HT-29 (cell line): ENCODE results near the gene NAXD. TPM values are rescaled to one million over a fixed set of nuclear protein-coding genes. Genes with fewer than 3 reads are reported as not detected.
"Not testable (repeated sequence)": the region's sequence is repeated elsewhere in the genome, so short reads cannot be mapped to it uniquely, and the experiment has no call there.

Experiments
- DNase-seq: peaks from one replicate; pipeline ENCODE4 v3.0.0-alpha.2; 2015; ENCODE audit warnings: low spot score
- total RNA-seq: library from RNA; depleted of rRNA; stranded (reverse); fragments of >200 nt; shearing (Covaris generic); gene quantifications from 2 replicates; pipeline ENCODE4 v1.2.3, GENCODE V29; 2014

NAXD gene
- total RNA-seq, 1 experiment from 2014 or later: 44.5 TPM

- no peak for DNase-seq
Measured at GRCh38 chr13:110663491-110663890, 48.1 kb downstream of the NAXD start.

GRCh38 chr13:110664041-110664440 lies 48.7 kb downstream of the NAXD start:
- DNase-seq: no peak

GRCh38 chr13:110664673-110665072 lies 49.3 kb downstream of the NAXD start:
- no peak for DNase-seq

GRCh38 chr13:110665491-110666254 lies 50.3 kb downstream of the NAXD start:
- DNase-seq: no peak

- DNase-seq: no peak
Measured at GRCh38 chr13:110666255-110666533, 50.8 kb downstream of the NAXD start.

- no peak for DNase-seq
Measured at GRCh38 chr13:110669036-110669435, 53.7 kb downstream of the NAXD start.

GRCh38 chr13:110669814-110670213 lies 54.5 kb downstream of the NAXD start:
- not testable (repeated sequence) for DNase-seq

GRCh38 chr13:110676595-110677587 lies 61.5 kb downstream of the NAXD start:
- no peak for DNase-seq

GRCh38 chr13:110677731-110678545 lies 62.6 kb downstream of the NAXD start:
- no peak for DNase-seq

GRCh38 chr13:110680852-110681251 lies 65.5 kb downstream of the NAXD start:
- peak; percentile 48 for DNase-seq

GRCh38 chr13:110681868-110682550 lies 66.7 kb downstream of the NAXD start:
- no peak for DNase-seq

GRCh38 chr13:110682746-110683145 lies 67.4 kb downstream of the NAXD start:
- no peak for DNase-seq

GRCh38 chr13:110683203-110683883 lies 68.0 kb downstream of the NAXD start:
- DNase-seq: peak; percentile 53

GRCh38 chr13:110683921-110684320 lies 68.6 kb downstream of the NAXD start:
- no peak for DNase-seq

- DNase-seq: no peak
Measured at GRCh38 chr13:110684388-110685056, 69.2 kb downstream of the NAXD start.

GRCh38 chr13:110685305-110686020 lies 70.1 kb downstream of the NAXD start:
- no peak for DNase-seq

GRCh38 chr13:110687736-110688135 lies 72.4 kb downstream of the NAXD start:
- no peak for DNase-seq

- no peak for DNase-seq
Measured at GRCh38 chr13:110689041-110689440, 73.7 kb downstream of the NAXD start.
